ENCODE data around the gene VAV2. TPM values are rescaled to one million over a fixed set of nuclear protein-coding genes. Genes with fewer than 3 reads are reported as not detected.

The VAV2 gene
- total and polyA plus RNA-seq, 2 experiments from 2014 or later: 8.1 to 28.9 TPM

DNA sequence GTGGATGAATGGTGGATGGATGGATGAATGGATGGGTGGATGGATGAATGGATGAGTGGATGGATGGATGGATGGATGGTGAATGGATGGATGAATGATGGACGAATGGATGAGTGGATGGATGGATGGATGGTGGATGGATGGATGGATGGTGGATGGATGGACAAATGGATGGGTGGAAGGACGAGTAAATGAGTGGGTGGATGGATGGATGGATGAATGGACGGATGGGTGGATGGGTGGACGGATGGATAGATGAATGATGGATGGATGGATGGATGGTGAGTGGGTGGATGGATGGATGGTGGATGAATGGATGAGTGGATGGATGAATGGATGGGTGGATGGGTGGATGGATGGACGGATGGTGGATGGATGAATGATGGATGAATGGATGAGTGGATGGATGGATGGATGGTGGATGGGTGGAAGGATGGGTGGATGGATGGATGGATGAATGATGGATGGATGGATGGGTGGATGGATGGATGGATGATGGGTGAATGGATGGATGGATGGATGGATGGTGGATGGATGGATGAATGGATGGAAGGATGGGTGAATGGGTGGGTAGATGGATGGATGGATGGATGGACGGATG, 58.6 kb downstream of the VAV2 start:
- peaks cover 2% of the 10 kb centered on the region for H3K27me3 Mint-ChIP-seq (ENCODE audit: insufficient read depth, low read depth, poor library complexity)
- no peaks in the 10 kb centered on the region for H3K4me1 ChIP-seq (ENCODE audit: insufficient read depth)
- H3K36me3 Mint-ChIP-seq (ENCODE audit: low read depth): peaks cover 17% of the 10 kb centered on the region
- H3K27me3 ChIP-seq (ENCODE audit: insufficient read depth): no peaks in the 10 kb centered on the region
- H3K36me3 ChIP-seq (ENCODE audit: insufficient read depth): no peaks in the 10 kb centered on the region
- H3K4me3 ChIP-seq: no peak overlapping the region
- H3K27ac ChIP-seq (ENCODE audit: low read depth): no peak overlapping the region
- TF ChIP-seq ZNF114 (CRISPR knock-in tag; IDR thresholded peaks at IDR 0.05): no peak
- no peak for TF ChIP-seq EZH2 (IDR thresholded peaks at IDR 0.05; ENCODE audit: low read depth, unreplicated experiment)
- no peak for TF ChIP-seq POLR2AphosphoS5 (IDR thresholded peaks at IDR 0.05; ENCODE audit: low read depth)
- TF ChIP-seq CREB1 (CRISPR knock-in tag; IDR thresholded peaks at IDR 0.05; ENCODE audit: low read depth): no peak
- TF ChIP-seq, protein P1, sequence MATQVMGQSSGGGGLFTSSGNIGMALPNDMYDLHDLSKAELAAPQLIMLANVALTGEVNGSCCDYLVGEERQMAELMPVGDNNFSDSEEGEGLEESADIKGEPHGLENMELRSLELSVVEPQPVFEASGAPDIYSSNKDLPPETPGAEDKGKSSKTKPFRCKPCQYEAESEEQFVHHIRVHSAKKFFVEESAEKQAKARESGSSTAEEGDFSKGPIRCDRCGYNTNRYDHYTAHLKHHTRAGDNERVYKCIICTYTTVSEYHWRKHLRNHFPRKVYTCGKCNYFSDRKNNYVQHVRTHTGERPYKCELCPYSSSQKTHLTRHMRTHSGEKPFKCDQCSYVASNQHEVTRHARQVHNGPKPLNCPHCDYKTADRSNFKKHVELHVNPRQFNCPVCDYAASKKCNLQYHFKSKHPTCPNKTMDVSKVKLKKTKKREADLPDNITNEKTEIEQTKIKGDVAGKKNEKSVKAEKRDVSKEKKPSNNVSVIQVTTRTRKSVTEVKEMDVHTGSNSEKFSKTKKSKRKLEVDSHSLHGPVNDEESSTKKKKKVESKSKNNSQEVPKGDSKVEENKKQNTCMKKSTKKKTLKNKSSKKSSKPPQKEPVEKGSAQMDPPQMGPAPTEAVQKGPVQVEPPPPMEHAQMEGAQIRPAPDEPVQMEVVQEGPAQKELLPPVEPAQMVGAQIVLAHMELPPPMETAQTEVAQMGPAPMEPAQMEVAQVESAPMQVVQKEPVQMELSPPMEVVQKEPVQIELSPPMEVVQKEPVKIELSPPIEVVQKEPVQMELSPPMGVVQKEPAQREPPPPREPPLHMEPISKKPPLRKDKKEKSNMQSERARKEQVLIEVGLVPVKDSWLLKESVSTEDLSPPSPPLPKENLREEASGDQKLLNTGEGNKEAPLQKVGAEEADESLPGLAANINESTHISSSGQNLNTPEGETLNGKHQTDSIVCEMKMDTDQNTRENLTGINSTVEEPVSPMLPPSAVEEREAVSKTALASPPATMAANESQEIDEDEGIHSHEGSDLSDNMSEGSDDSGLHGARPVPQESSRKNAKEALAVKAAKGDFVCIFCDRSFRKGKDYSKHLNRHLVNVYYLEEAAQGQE (IDR thresholded peaks at IDR 0.05; ENCODE audit: unreplicated experiment): no peak
- TF ChIP-seq EZH2phosphoT487 (IDR thresholded peaks at IDR 0.05; ENCODE audit: unreplicated experiment): no peak
- TF ChIP-seq JUNB (IDR thresholded peaks at IDR 0.05; ENCODE audit: unreplicated experiment): no peak
- no peak for TF ChIP-seq ETS1 (IDR thresholded peaks at IDR 0.05)
- no peak for TF ChIP-seq STAT1 (IDR thresholded peaks at IDR 0.05; ENCODE audit: unreplicated experiment)
- TF ChIP-seq ZNF331 (CRISPR knock-in tag; IDR thresholded peaks at IDR 0.05; ENCODE audit: low read depth): no peak
- TF ChIP-seq, protein P2, sequence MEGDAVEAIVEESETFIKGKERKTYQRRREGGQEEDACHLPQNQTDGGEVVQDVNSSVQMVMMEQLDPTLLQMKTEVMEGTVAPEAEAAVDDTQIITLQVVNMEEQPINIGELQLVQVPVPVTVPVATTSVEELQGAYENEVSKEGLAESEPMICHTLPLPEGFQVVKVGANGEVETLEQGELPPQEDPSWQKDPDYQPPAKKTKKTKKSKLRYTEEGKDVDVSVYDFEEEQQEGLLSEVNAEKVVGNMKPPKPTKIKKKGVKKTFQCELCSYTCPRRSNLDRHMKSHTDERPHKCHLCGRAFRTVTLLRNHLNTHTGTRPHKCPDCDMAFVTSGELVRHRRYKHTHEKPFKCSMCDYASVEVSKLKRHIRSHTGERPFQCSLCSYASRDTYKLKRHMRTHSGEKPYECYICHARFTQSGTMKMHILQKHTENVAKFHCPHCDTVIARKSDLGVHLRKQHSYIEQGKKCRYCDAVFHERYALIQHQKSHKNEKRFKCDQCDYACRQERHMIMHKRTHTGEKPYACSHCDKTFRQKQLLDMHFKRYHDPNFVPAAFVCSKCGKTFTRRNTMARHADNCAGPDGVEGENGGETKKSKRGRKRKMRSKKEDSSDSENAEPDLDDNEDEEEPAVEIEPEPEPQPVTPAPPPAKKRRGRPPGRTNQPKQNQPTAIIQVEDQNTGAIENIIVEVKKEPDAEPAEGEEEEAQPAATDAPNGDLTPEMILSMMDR (conservative IDR thresholded peaks at IDR 0.05; ENCODE audit: low read depth in 2 of 2): no peak
- TF ChIP-seq ZNF462 (CRISPR knock-in tag; IDR thresholded peaks at IDR 0.05): no peak
- TF ChIP-seq NANOG (IDR thresholded peaks at IDR 0.05; ENCODE audit: borderline replicate concordance): no peak
- H3K4me3 Mint-ChIP-seq: no peak overlapping the region; the same call in 2 of the 3 replicates
- no peak for DNase-seq (ENCODE audit: low spot score)
- no peaks in the 10 kb centered on the region for H4K20me1 ChIP-seq (replicated peaks; ENCODE audit: insufficient read depth)
- H3F3A ChIP-seq (replicated peaks; ENCODE audit: low read depth): no peaks in the 10 kb centered on the region
- H3K79me2 ChIP-seq (replicated peaks; ENCODE audit: insufficient read depth): peaks cover 23% of the 10 kb centered on the region
- ATAC-seq: no peak
- no peak overlapping the region for H2AFZ ChIP-seq
- H3K9me3 Mint-ChIP-seq: 0 out of 3 replicates have a peak, but pooled peaks cover 2% of the 10 kb centered on the region
- no peak overlapping the region for H3K4me2 ChIP-seq
- no peak overlapping the region for H3K27ac Mint-ChIP-seq
- H3K9me2 ChIP-seq (ENCODE audit: insufficient read depth): no peaks in the 10 kb centered on the region
- H3K4me1 Mint-ChIP-seq: peaks cover 12% of the 10 kb centered on the region

Data from GM23338 (cell line).